Mammary epithelial cell (primary cell): ENCODE data around the gene HELZ2.

Experiments
- EZH2 ChIP-seq: IDR thresholded peaks from 2 replicates; pipeline ENCODE4 v1.6.1; 2012; ENCODE audit warnings: low read length, inconsistent platforms, borderline replicate concordance
- TF ChIP-seq, protein P1 (sequence below), 2 donors: IDR thresholded peaks in 1 of 2; conservative IDR thresholded peaks in 1 of 2; 2 replicates each; pipeline ENCODE4 v1.5.1; 2011 to 2012; ENCODE audit warnings: inconsistent platforms in 2 of 2, low read length in 2 of 2, mild to moderate bottlenecking in 2 of 2, control low read depth in 1 of 2, low read depth in 1 of 2; ENCODE audit not compliant: insufficient read depth in 1 of 2; ENCODE audit errors: extremely low read depth in 1 of 2

DNA sequence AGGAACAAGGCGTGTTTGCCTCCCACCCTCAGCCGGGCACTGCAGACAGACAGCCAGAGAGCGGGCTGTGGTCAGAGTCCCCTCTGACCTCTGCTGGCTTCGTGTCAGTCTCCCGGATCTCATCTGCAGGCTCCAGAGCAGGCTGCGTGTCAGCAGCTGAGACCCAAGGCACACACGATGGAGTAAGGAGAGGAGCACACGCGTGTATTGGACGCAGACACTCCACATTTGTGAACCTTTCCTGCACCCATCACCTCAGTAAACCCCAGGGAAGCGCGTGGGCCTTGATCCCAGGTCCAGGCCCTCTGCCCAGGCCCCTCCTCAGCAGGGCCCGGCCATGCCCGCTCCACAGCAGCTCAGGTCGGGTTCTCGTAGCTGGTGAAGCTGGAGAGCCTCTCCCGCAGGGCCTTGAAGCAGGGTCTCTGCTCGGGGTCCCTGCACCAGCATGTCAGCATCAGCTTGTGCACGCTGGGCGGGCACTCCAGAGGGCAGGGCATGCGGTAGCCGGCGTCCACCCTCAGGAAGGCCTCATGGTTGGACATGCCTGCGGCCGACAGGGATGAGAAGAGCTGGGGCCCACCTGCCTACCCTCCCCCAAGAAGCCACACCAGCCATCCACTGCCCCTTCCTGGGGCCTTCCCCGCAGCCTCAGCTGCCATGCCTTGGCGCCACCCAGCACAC, 44.7 kb downstream of the HELZ2 start:
- TF ChIP-seq, protein P1, sequence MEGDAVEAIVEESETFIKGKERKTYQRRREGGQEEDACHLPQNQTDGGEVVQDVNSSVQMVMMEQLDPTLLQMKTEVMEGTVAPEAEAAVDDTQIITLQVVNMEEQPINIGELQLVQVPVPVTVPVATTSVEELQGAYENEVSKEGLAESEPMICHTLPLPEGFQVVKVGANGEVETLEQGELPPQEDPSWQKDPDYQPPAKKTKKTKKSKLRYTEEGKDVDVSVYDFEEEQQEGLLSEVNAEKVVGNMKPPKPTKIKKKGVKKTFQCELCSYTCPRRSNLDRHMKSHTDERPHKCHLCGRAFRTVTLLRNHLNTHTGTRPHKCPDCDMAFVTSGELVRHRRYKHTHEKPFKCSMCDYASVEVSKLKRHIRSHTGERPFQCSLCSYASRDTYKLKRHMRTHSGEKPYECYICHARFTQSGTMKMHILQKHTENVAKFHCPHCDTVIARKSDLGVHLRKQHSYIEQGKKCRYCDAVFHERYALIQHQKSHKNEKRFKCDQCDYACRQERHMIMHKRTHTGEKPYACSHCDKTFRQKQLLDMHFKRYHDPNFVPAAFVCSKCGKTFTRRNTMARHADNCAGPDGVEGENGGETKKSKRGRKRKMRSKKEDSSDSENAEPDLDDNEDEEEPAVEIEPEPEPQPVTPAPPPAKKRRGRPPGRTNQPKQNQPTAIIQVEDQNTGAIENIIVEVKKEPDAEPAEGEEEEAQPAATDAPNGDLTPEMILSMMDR (conservative IDR thresholded peaks at IDR 0.05 in 1 of 2, IDR thresholded peaks at IDR 0.05 in 1 of 2; ENCODE audit: extremely low read depth in 1 of 2, insufficient read depth in 1 of 2, low read depth in 1 of 2, low read length in 2 of 2): no peak
- no peak for TF ChIP-seq EZH2
